Fibroblast of pulmonary artery (primary cell): ENCODE data around the gene VPS13A.
"Not testable (repeated sequence)": the region's sequence is repeated elsewhere in the genome, so short reads cannot be mapped to it uniquely, and the experiment has no call there.

Experiments
- DNase-seq: peaks from one replicate; pipeline ENCODE4 v3.0.0-alpha.2; 2010; ENCODE audit warnings: low read depth
- H3K4me3 ChIP-seq: replicated peaks from 2 replicates; pipeline ENCODE4 v1.5.1; 2011; ENCODE audit warnings: low read depth, mild to moderate bottlenecking, control low read depth, low read length, moderate library complexity
- CTCF ChIP-seq: IDR thresholded peaks from 2 replicates; pipeline ENCODE4 v1.5.1; 2011; ENCODE audit warnings: mild to moderate bottlenecking, control low read depth, low read length, inconsistent platforms; ENCODE audit errors: missing control alignments

Gene VPS13A

GRCh38 chr9:77392328-77392727 is 215.0 kb downstream of the VPS13A start:
- H3K4me3 ChIP-seq = no peak overlapping the region
- TF ChIP-seq CTCF = no peak
- no peak for DNase-seq

- H3K4me3 ChIP-seq, DNase-seq: not testable (repeated sequence)
Observed at GRCh38 chr9:77398581-77398980, 221.2 kb downstream of the VPS13A start.

GRCh38 chr9:77399964-77400363 is 222.6 kb downstream of the VPS13A start:
- no peak for TF ChIP-seq CTCF
- H3K4me3 ChIP-seq = no peak overlapping the region
- no peak for DNase-seq

GRCh38 chr9:77402286-77402685 is 225.0 kb downstream of the VPS13A start:
- H3K4me3 ChIP-seq = no peak overlapping the region
- no peak for DNase-seq
- no peak for TF ChIP-seq CTCF

- no peak for DNase-seq
- H3K4me3 ChIP-seq = no peak overlapping the region
- TF ChIP-seq CTCF = no peak
Observed at GRCh38 chr9:77403239-77403638, 225.9 kb downstream of the VPS13A start.

- not testable (repeated sequence) for H3K4me3 ChIP-seq, DNase-seq
Observed at GRCh38 chr9:77408521-77408920, 231.2 kb downstream of the VPS13A start.

GRCh38 chr9:77417566-77417965 is 240.2 kb downstream of the VPS13A start:
- H3K4me3 ChIP-seq = no peak overlapping the region
- DNase-seq = peak; percentile 84
- no peak for TF ChIP-seq CTCF

- TF ChIP-seq CTCF = no peak
- H3K4me3 ChIP-seq = no peak overlapping the region
- DNase-seq = no peak
Observed at GRCh38 chr9:77418226-77418625, 240.9 kb downstream of the VPS13A start.
